HepG2 (cell line): Measurements from ENCODE around the gene MTMR10. TPM values are rescaled to one million over a fixed set of nuclear protein-coding genes. Genes with fewer than 3 reads are reported as not detected.

Experiments
- ATAC-seq: fragments of 200-7000 bp; cut with Tn5 transposase; 3 replicates; pipeline ENCODE4 v1.9.1; 2020; ENCODE audit warnings: mild to moderate bottlenecking, moderate library complexity
- BruUV-seq: library from RNA; stranded (reverse); fragments of 400-500 nt; replicated peaks from 2 replicates; lab custom pipeline; 2021; lab: Mats Ljungman, UMichigan
- CTCF ChIA-PET: fragments of 300-600 bp; formaldehyde crosslinking; extraction: SDS; loops from one replicate; lab custom pipeline; 2021; ENCODE audit warnings: low total read pairs, inconsistent platforms, low intra/inter-chr PET ratio; lab: Yijun Ruan, JAX
- POLR2A ChIA-PET: fragments of 350-600 bp; sonication (Branson Sonifier 250); formaldehyde crosslinking; loops from one replicate; lab custom pipeline; 2020; ENCODE audit warnings: antibody characterized with exemption, inconsistent platforms; lab: Yijun Ruan, JAX
- DNase-seq: peaks from one replicate; pipeline ENCODE4 v3.0.0-alpha.2; 2015; ENCODE audit warnings: low spot score
- FAIRE-seq: peaks from 3 replicates; lab custom pipeline; 2011; peaks lifted over from hg19 to GRCh38; lab: Jason Lieb, UNC
- H2AFZ ChIP-seq: one replicate; pipeline ENCODE4 v1.6.1; 2011; ENCODE audit warnings: low read length, inconsistent platforms
- H3K27ac ChIP-seq: fragments of 300-600 bp; 3 replicates; pipeline ENCODE4 v1.8.0; 2011; ENCODE audit warnings: mixed run types, mild to moderate bottlenecking, mixed read lengths, low read length, inconsistent platforms; ENCODE audit not compliant: insufficient read depth; ENCODE audit errors: extremely low read length
- H3K27me3 ChIP-seq, 2 experiments: fragments of 200-600 bp in 1 of 2; 2 replicates in 1 of 2; 3 replicates in 1 of 2; pipeline versions ENCODE4 v1.6.0 to v1.8.0; 2011; ENCODE audit warnings: low read length in 2 of 2, mild to moderate bottlenecking in 2 of 2, moderate library complexity in 2 of 2, inconsistent platforms in 1 of 2; ENCODE audit not compliant: insufficient read depth in 2 of 2, control insufficient read depth in 1 of 2
- H3K36me3 ChIP-seq, 2 experiments: fragments of 200-600 bp in 1 of 2; replicated peaks in 1 of 2; 2 replicates in 1 of 2; 3 replicates in 1 of 2; pipeline versions ENCODE4 v1.5.1 to v1.8.0; 2011; ENCODE audit warnings: low read length in 2 of 2, inconsistent platforms in 1 of 2; ENCODE audit not compliant: insufficient read depth in 2 of 2, control insufficient read depth in 1 of 2
- H3K4me1 ChIP-seq: 2 replicates; pipeline ENCODE4 v1.5.1; 2012; ENCODE audit warnings: low read length, inconsistent platforms; ENCODE audit not compliant: insufficient read depth
- H3K4me2 ChIP-seq: 2 replicates; pipeline ENCODE4 v1.6.0; 2011; ENCODE audit warnings: low read depth, low read length, inconsistent platforms
- H3K4me3 ChIP-seq, 3 experiments: fragments of 200-600 bp in 1 of 3; sonication (generic), shearing (Covaris generic) in 1 of 3; replicated peaks in 1 of 3; 2 replicates each; pipeline ENCODE4 v1.5.1; 2011 to 2016; ENCODE audit warnings: low read length in 3 of 3, inconsistent platforms in 2 of 3, low read depth in 2 of 3, mild to moderate bottlenecking in 2 of 3, control low read depth in 1 of 3, mixed read lengths in 1 of 3; ENCODE audit not compliant: insufficient read depth in 1 of 3
- H3K79me2 ChIP-seq: one replicate; pipeline ENCODE4 v1.6.1; 2011; ENCODE audit warnings: low read length, inconsistent platforms; ENCODE audit not compliant: insufficient read depth
- H3K9ac ChIP-seq: 2 replicates; pipeline ENCODE4 v1.6.0; 2011; ENCODE audit warnings: mild to moderate bottlenecking, low read depth, low read length, inconsistent platforms; ENCODE audit not compliant: insufficient read depth
- H3K9me3 ChIP-seq: 2 replicates; pipeline ENCODE4 v1.5.1; 2012; ENCODE audit warnings: mild to moderate bottlenecking, low read length
- H4K20me1 ChIP-seq: 2 replicates; pipeline ENCODE4 v1.6.0; 2011; ENCODE audit warnings: inconsistent platforms, mild to moderate bottlenecking, low read length, moderate library complexity; ENCODE audit not compliant: insufficient read depth
- HOXA3 ChIP-seq: sonication (generic); formaldehyde crosslinking; IDR thresholded peaks from 2 replicates; pipeline ENCODE4 v1.5.0; 2020; ENCODE audit warnings: missing genetic modification reagents
- ISX ChIP-seq: sonication (generic); formaldehyde crosslinking; conservative IDR thresholded peaks from 2 replicates; pipeline ENCODE4 v1.5.0; 2020; ENCODE audit warnings: missing genetic modification reagents
- JDP2 ChIP-seq: sonication (generic); formaldehyde crosslinking; IDR thresholded peaks from 2 replicates; pipeline ENCODE4 v1.8.1; 2022; ENCODE audit warnings: missing genetic modification reagents, borderline replicate concordance
- WGBS: methylation state at CpG from one replicate; pipeline ENCODE4 v1.1.6; 2017; ENCODE audit warnings: low lambda C conversion rate; 5-methylcytosine and 5-hydroxymethylcytosine counted together
- in situ Hi-C: cut with HindIII; loops from 2 replicates; pipeline ENCODE4 v1.10.0; 2017; ENCODE audit warnings: low pct_unique_long_range_greater_than_20kb; ENCODE audit not compliant: extremely low pct_ligation_motif_present
- intact Hi-C: fragments of 100-400 bp; cut with micrococcal nuclease; formaldehyde crosslinking; loops from one replicate; pipeline ENCODE4 v1.10.0; 2022; ENCODE audit not compliant: unreplicated experiment
- polyA plus RNA-seq, 8 experiments: library from polyadenylated mRNA; depleted of rRNA in 3 of 8; stranded (reverse) in 7 of 8; unstranded in 1 of 8; fragments of >200 nt; fragmentation: Illumina TruSeq in 4 of 8; extraction: Trizol in 4 of 8; gene quantifications; 2 replicates each; pipeline versions ENCODE4 v1.2.1 to v1.2.3, GENCODE V29; 2011 to 2016; ENCODE audit warnings: low read depth in 4 of 8, missing spikeins in 1 of 8, mixed read lengths in 1 of 8; ENCODE audit not compliant: insufficient read depth in 1 of 8
- total RNA-seq, 5 experiments: library from RNA; depleted of rRNA; stranded (reverse); fragments of >200 nt; fragmentation: Illumina TruSeq; extraction: Trizol; gene quantifications; 2 replicates each; pipeline ENCODE4 v1.2.3, GENCODE V29; 2016; ENCODE audit warnings: low read depth in 1 of 5

MTMR10 gene
- total and polyA plus RNA-seq, 2 of the 13 experiments (the other 11 are each of a cell fraction or from before 2014, with no cell fraction given) = 10.2 to 17.4 TPM

DNA sequence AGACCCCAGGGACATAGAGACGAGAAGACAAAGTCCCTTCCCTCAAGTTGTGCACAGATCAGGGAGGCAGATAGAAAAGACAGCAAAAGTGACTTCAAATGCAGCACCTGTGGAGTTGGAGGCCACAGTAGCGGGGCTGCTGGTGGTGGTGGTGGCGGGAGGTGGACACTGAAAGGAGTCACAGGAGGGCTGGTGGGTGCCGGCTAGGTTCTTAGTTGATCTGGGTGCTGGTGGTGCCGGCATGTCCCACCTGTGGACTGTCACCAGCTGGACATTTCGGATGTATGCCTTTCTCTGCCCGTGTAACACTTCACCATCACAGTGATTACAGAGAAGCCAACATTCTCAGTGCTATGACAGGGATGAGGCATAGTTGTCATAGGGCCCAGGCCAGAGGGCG lies 49.2 kb upstream of the MTMR10 start:
- Histone ChIP-seq H3K9me3 (no peaks in the 10 kb centered on the region), H3K27ac (no peak overlapping the region), H3K79me2 (no peaks in the 10 kb centered on the region), H3K4me1 (no peaks in the 10 kb centered on the region), H3K9ac (no peak overlapping the region), H4K20me1 (no peaks in the 10 kb centered on the region), H3K4me3 (no peak overlapping the region), H3K36me3 (no peaks in the 10 kb centered on the region), H3K27me3 (no peaks in the 10 kb centered on the region; a peak in 1 of 5 replicates), H2AFZ (no peak overlapping the region), H3K4me2 (no peak overlapping the region)
- DNase-seq (no peak), FAIRE-seq (no peak), ATAC-seq (no peak)
- in situ Hi-C loops (no loop called here), intact Hi-C loops (no loop called here)
- ChIA-PET CTCF (no interaction called here), POLR2A (no interaction called here)
- WGBS = 37% methylated on average over 5 of the region's 8 CpGs
- no peak for TF ChIP-seq HOXA3 (CRISPR knock-in tag)
- no TSS peak for BruUV-seq

GRCh38 chr15:31039961-31040360 lies 48.5 kb upstream of the MTMR10 start:
- H3K27me3 ChIP-seq = no peaks in the 10 kb centered on the region; a peak in 1 of 5 replicates
- H3K36me3 ChIP-seq = no peaks in the 10 kb centered on the region
- no peak for FAIRE-seq
- no peaks in the 10 kb centered on the region for H3K9me3 ChIP-seq
- in situ Hi-C loops (no loop called here), intact Hi-C loops (no loop called here)
- no peak overlapping the region for H3K27ac ChIP-seq
- POLR2A ChIA-PET = no interaction called here
- no peaks in the 10 kb centered on the region for H3K4me1 ChIP-seq
- no peaks in the 10 kb centered on the region for H3K79me2 ChIP-seq
- 48% methylated on average over 14 of the region's 16 CpGs for WGBS
- no peak overlapping the region for H3K9ac ChIP-seq
- no peak overlapping the region for H3K4me3 ChIP-seq
- CTCF ChIA-PET = no interaction called here
- DNase-seq = no peak
- no peak overlapping the region for H2AFZ ChIP-seq
- BruUV-seq = no TSS peak
- H4K20me1 ChIP-seq = no peaks in the 10 kb centered on the region
- TF ChIP-seq JDP2 (no peak), ISX (CRISPR knock-in tag) (no peak)
- H3K4me2 ChIP-seq = no peak overlapping the region
- ATAC-seq = no peak
